Measurements from ENCODE around the gene HOXC9.

HOXC9 gene

DNA sequence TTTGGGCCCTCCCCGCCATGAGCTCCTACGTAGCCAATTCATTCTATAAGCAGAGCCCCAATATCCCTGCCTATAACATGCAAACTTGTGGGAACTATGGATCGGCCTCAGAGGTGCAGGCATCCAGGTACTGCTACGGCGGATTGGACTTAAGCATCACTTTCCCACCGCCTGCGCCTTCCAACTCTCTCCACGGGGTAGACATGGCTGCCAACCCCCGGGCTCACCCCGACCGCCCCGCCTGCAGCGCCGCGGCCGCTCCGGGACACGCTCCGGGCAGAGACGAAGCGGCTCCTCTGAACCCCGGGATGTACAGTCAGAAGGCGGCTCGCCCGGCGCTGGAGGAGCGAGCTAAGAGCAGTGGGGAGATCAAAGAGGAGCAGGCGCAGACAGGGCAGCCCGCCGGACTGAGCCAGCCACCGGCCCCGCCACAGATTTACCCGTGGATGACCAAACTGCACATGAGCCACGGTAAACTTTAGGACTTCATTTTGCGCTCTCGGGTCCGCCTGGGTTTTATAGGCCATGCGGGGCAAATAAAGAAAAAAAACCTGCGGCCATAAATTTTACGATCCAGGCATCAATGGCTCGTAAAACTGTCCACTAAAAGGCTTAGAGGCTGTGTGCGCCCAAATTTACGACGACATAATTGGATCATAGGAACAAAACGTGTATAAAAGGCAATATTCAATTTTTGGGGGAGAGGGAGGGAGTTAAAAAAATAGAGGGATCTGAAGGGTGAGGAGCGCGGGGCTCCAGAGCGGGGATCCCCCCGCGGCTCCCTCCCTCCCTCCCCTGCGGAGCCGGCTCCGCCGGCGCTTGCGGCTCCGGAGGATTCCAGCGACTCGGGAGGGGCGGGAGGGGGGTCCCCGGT lies 33.4 kb downstream of the HOXC9 start (continued):
- TF ChIP-seq, protein P1, sequence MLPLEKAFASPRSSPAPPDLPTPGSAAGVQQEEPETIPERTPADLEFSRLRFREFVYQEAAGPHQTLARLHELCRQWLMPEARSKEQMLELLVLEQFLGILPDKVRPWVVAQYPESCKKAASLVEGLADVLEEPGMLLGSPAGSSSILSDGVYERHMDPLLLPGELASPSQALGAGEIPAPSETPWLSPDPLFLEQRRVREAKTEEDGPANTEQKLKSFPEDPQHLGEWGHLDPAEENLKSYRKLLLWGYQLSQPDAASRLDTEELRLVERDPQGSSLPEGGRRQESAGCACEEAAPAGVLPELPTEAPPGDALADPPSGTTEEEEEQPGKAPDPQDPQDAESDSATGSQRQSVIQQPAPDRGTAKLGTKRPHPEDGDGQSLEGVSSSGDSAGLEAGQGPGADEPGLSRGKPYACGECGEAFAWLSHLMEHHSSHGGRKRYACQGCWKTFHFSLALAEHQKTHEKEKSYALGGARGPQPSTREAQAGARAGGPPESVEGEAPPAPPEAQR (tag by site-specific recombination; IDR thresholded peaks at IDR 0.05), result peak; percentile 80; the same call in 1 of the 2 replicates
- TF ChIP-seq ZNF473 (tag by site-specific recombination; IDR thresholded peaks at IDR 0.05), result no peak
- TF ChIP-seq, protein P2, sequence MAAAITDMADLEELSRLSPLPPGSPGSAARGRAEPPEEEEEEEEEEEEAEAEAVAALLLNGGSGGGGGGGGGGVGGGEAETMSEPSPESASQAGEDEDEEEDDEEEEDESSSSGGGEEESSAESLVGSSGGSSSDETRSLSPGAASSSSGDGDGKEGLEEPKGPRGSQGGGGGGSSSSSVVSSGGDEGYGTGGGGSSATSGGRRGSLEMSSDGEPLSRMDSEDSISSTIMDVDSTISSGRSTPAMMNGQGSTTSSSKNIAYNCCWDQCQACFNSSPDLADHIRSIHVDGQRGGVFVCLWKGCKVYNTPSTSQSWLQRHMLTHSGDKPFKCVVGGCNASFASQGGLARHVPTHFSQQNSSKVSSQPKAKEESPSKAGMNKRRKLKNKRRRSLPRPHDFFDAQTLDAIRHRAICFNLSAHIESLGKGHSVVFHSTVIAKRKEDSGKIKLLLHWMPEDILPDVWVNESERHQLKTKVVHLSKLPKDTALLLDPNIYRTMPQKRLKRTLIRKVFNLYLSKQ (tag by site-specific recombination; IDR thresholded peaks at IDR 0.05; ENCODE audit: borderline replicate concordance), result peak; percentile 78; the same call in 1 of the 2 replicates
- no peak for TF ChIP-seq ZNF138 (tag by site-specific recombination; IDR thresholded peaks at IDR 0.05; ENCODE audit: borderline replicate concordance)
- TF ChIP-seq GLI4 (tag by site-specific recombination; IDR thresholded peaks at IDR 0.05), result no peak
- peak; percentile 83 for TF ChIP-seq ZNF2 (tag by site-specific recombination; IDR thresholded peaks at IDR 0.05)
- TF ChIP-seq, protein P3, sequence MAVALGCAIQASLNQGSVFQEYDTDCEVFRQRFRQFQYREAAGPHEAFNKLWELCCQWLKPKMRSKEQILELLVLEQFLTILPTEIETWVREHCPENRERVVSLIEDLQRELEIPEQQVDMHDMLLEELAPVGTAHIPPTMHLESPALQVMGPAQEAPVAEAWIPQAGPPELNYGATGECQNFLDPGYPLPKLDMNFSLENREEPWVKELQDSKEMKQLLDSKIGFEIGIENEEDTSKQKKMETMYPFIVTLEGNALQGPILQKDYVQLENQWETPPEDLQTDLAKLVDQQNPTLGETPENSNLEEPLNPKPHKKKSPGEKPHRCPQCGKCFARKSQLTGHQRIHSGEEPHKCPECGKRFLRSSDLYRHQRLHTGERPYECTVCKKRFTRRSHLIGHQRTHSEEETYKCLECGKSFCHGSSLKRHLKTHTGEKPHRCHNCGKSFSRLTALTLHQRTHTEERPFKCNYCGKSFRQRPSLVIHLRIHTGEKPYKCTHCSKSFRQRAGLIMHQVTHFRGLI (tag by site-specific recombination; IDR thresholded peaks at IDR 0.05), result peak; percentile 89
- peak; percentile 98 for TF ChIP-seq ZNF488 (tag by site-specific recombination; IDR thresholded peaks at IDR 0.05)
- no peak for TF ChIP-seq ZNF202 (tag by site-specific recombination; IDR thresholded peaks at IDR 0.05; ENCODE audit: borderline replicate concordance)
- TF ChIP-seq ZNF146 (tag by site-specific recombination; IDR thresholded peaks at IDR 0.05), result peak; percentile 89
- TF ChIP-seq, protein P4, sequence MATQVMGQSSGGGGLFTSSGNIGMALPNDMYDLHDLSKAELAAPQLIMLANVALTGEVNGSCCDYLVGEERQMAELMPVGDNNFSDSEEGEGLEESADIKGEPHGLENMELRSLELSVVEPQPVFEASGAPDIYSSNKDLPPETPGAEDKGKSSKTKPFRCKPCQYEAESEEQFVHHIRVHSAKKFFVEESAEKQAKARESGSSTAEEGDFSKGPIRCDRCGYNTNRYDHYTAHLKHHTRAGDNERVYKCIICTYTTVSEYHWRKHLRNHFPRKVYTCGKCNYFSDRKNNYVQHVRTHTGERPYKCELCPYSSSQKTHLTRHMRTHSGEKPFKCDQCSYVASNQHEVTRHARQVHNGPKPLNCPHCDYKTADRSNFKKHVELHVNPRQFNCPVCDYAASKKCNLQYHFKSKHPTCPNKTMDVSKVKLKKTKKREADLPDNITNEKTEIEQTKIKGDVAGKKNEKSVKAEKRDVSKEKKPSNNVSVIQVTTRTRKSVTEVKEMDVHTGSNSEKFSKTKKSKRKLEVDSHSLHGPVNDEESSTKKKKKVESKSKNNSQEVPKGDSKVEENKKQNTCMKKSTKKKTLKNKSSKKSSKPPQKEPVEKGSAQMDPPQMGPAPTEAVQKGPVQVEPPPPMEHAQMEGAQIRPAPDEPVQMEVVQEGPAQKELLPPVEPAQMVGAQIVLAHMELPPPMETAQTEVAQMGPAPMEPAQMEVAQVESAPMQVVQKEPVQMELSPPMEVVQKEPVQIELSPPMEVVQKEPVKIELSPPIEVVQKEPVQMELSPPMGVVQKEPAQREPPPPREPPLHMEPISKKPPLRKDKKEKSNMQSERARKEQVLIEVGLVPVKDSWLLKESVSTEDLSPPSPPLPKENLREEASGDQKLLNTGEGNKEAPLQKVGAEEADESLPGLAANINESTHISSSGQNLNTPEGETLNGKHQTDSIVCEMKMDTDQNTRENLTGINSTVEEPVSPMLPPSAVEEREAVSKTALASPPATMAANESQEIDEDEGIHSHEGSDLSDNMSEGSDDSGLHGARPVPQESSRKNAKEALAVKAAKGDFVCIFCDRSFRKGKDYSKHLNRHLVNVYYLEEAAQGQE (tag by site-specific recombination; IDR thresholded peaks at IDR 0.05), result peak; percentile 36; the same call in 1 of the 2 replicates
- peak; percentile 51; the same call in 1 of the 2 replicates for TF ChIP-seq ZBTB10 (tag by site-specific recombination; IDR thresholded peaks at IDR 0.05)
- peak; percentile 98 for TF ChIP-seq HIC1 (tag by site-specific recombination; IDR thresholded peaks at IDR 0.05)
- TF ChIP-seq, protein P5, sequence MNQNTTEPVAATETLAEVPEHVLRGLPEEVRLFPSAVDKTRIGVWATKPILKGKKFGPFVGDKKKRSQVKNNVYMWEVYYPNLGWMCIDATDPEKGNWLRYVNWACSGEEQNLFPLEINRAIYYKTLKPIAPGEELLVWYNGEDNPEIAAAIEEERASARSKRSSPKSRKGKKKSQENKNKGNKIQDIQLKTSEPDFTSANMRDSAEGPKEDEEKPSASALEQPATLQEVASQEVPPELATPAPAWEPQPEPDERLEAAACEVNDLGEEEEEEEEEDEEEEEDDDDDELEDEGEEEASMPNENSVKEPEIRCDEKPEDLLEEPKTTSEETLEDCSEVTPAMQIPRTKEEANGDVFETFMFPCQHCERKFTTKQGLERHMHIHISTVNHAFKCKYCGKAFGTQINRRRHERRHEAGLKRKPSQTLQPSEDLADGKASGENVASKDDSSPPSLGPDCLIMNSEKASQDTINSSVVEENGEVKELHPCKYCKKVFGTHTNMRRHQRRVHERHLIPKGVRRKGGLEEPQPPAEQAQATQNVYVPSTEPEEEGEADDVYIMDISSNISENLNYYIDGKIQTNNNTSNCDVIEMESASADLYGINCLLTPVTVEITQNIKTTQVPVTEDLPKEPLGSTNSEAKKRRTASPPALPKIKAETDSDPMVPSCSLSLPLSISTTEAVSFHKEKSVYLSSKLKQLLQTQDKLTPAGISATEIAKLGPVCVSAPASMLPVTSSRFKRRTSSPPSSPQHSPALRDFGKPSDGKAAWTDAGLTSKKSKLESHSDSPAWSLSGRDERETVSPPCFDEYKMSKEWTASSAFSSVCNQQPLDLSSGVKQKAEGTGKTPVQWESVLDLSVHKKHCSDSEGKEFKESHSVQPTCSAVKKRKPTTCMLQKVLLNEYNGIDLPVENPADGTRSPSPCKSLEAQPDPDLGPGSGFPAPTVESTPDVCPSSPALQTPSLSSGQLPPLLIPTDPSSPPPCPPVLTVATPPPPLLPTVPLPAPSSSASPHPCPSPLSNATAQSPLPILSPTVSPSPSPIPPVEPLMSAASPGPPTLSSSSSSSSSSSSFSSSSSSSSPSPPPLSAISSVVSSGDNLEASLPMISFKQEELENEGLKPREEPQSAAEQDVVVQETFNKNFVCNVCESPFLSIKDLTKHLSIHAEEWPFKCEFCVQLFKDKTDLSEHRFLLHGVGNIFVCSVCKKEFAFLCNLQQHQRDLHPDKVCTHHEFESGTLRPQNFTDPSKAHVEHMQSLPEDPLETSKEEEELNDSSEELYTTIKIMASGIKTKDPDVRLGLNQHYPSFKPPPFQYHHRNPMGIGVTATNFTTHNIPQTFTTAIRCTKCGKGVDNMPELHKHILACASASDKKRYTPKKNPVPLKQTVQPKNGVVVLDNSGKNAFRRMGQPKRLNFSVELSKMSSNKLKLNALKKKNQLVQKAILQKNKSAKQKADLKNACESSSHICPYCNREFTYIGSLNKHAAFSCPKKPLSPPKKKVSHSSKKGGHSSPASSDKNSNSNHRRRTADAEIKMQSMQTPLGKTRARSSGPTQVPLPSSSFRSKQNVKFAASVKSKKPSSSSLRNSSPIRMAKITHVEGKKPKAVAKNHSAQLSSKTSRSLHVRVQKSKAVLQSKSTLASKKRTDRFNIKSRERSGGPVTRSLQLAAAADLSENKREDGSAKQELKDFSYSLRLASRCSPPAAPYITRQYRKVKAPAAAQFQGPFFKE (tag by site-specific recombination; IDR thresholded peaks at IDR 0.05; ENCODE audit: borderline replicate concordance), result no peak
- peak; percentile 47; the same call in 1 of the 2 replicates for TF ChIP-seq ZNF600 (tag by site-specific recombination; IDR thresholded peaks at IDR 0.05)

Measured in HEK293 (cell line).